Uterus (tissue), 4 donors: ENCODE results near the gene RNASE2. TPM values are rescaled to one million over a fixed set of nuclear protein-coding genes. Genes with fewer than 3 reads are reported as not detected.
A peak's percentile ranks its signal among the peaks of the same experiment; 100 is the strongest.

Experiments
- DNase-seq, 2 donors: peaks; one replicate each; pipeline ENCODE4 v3.0.0-alpha.2; 2019 to 2020
- H3K27ac ChIP-seq, 2 donors: fragments of 200-600 bp; sonication (generic); 1 replicate in 1 of 2; 2 replicates in 1 of 2; pipeline ENCODE4 v1.5.1; 2016 to 2018
- H3K27me3 ChIP-seq, 2 donors: fragments of 200-600 bp; sonication (generic); one replicate each; pipeline ENCODE4 v1.5.1; 2018 to 2019; ENCODE audit warnings: control low read depth in 1 of 2
- H3K36me3 ChIP-seq, 2 donors: fragments of 200-600 bp; sonication (generic); one replicate each; pipeline ENCODE4 v1.5.1; 2019; ENCODE audit warnings: control low read depth in 1 of 2
- H3K4me1 ChIP-seq, 2 donors: fragments of 200-600 bp; sonication (generic); one replicate each; pipeline ENCODE4 v1.5.1; 2018 to 2019; ENCODE audit warnings: control low read depth in 1 of 2
- H3K4me3 ChIP-seq, 2 donors: fragments of 200-600 bp; sonication (generic); 1 replicate in 1 of 2; 2 replicates in 1 of 2; pipeline ENCODE4 v1.5.1; 2018 to 2019; ENCODE audit warnings: mild to moderate bottlenecking in 1 of 2
- H3K9me3 ChIP-seq, 2 donors: fragments of 200-600 bp; sonication (generic); one replicate each; pipeline ENCODE4 v1.5.1; 2019; ENCODE audit warnings: control low read depth in 1 of 2
- CTCF ChIP-seq, 4 experiments: fragments of 200-600 bp in 2 of 4; fragments of 450-650 bp in 2 of 4; sonication (generic) in 2 of 4; IDR thresholded peaks; one replicate each; pipeline ENCODE4 v1.5.1; 2016 to 2019; ENCODE audit warnings: antibody characterized with exemption in 4 of 4, mild to moderate bottlenecking in 2 of 4, moderate library complexity in 1 of 4
- POLR2A ChIP-seq, 2 donors: fragments of 450-650 bp; IDR thresholded peaks; one replicate each; pipeline ENCODE4 v1.6.1; 2016; ENCODE audit warnings: antibody characterized with exemption in 2 of 2, mild to moderate bottlenecking in 1 of 2, moderate library complexity in 1 of 2
- intact Hi-C: fragments of 100-400 bp; cut with DNase I; formaldehyde crosslinking; loops from one replicate; pipeline ENCODE4 v1.15.1; 2023; ENCODE audit warnings: low total_unique reads
- total RNA-seq, 4 donors: library from RNA; depleted of rRNA in 3 of 4; stranded (reverse); fragments of >200 nt in 3 of 4; gene quantifications; one replicate each; pipeline versions ENCODE4 v1.1.0 to v1.2.4, GENCODE V29; 2014 to 2023
- donor health status: DM: yes; HTN: yes; CAD: no.

RNASE2 gene
- total RNA-seq, 4 donors from 2014 or later, result 0.51 to 1.8 (median 1.0) TPM; not detected in 1

- TF ChIP-seq CTCF (IDR thresholded peaks at IDR 0.05), result peak in 1 of 4 experiments; percentile 1
- no peak for TF ChIP-seq POLR2A (IDR thresholded peaks at IDR 0.05)
- Histone ChIP-seq H3K4me3 (peak overlapping the region; percentile 20 to 87), H3K9me3 (no peaks in the 10 kb centered on the region), H3K27ac (peak overlapping the region; percentile 83 to 91), H3K36me3 (no peaks in the 10 kb centered on the region), H3K4me1 (peaks cover 0 to 15% of the 10 kb centered on the region in 2 donors), H3K27me3 (no peaks in the 10 kb centered on the region)
- intact Hi-C loops, result no loop called here
- no peak for DNase-seq
These were observed 33.6 kb downstream of the RNASE2 start for GRCh38 chr14:20988717-20989470.

GRCh38 chr14:20989471-20989786, 34.1 kb downstream of the RNASE2 start:
- H3K4me3 ChIP-seq, result peak overlapping the region; percentile 20 to 87
- H3K9me3 ChIP-seq, result no peaks in the 10 kb centered on the region
- H3K4me1 ChIP-seq, result peaks cover 0 to 15% of the 10 kb centered on the region in 2 donors
- TF ChIP-seq CTCF (IDR thresholded peaks at IDR 0.05) (no peak), POLR2A (IDR thresholded peaks at IDR 0.05) (no peak)
- no peaks in the 10 kb centered on the region for H3K27me3 ChIP-seq
- DNase-seq, result no peak
- intact Hi-C loops, result no loop called here
- peak overlapping the region; percentile 83 to 91 for H3K27ac ChIP-seq
- no peaks in the 10 kb centered on the region for H3K36me3 ChIP-seq

- peak; percentile 91 to 95 for DNase-seq
- Histone ChIP-seq H3K36me3 (no peaks in the 10 kb centered on the region), H3K27me3 (no peaks in the 10 kb centered on the region), H3K4me3 (peak within 1 kb of the TSS; percentile 81 to 87), H3K4me1 (peaks cover 0 to 15% of the 10 kb centered on the region in 2 donors), H3K27ac (peak within 1 kb of the TSS; percentile 83 to 91), H3K9me3 (no peaks in the 10 kb centered on the region)
- TF ChIP-seq POLR2A (IDR thresholded peaks at IDR 0.05) (peak; percentile 25 to 59), CTCF (IDR thresholded peaks at IDR 0.05) (peak in 1 of 4 experiments; percentile 11)
- intact Hi-C loops, result no loop called here
These were observed 34.7 kb downstream of the RNASE2 start, which contains the start of gene METTL17 for GRCh38 chr14:20989787-20990600. TSS of gene METTL17 (plus strand) at chr14:20989980. CDS start at chr14:20990003, 23 bp downstream.

GRCh38 chr14:20996521-20996920, 41.2 kb downstream of the RNASE2 start:
- intact Hi-C loops, result no loop called here
- H3K36me3 ChIP-seq, result no peaks in the 10 kb centered on the region

More at GRCh38 chr14:20996521-20996920, 41.2 kb downstream of the RNASE2 start:
- DNase-seq, result no peak
- Histone ChIP-seq H3K9me3 (no peaks in the 10 kb centered on the region), H3K27me3 (no peaks in the 10 kb centered on the region), H3K4me3 (no peak overlapping the region), H3K4me1 (peaks cover 0 to 7% of the 10 kb centered on the region in 2 donors), H3K27ac (no peak overlapping the region)
- TF ChIP-seq CTCF (IDR thresholded peaks at IDR 0.05), result no peak
- TF ChIP-seq POLR2A (IDR thresholded peaks at IDR 0.05), result no peak
